ENCODE results near the gene INTS13.
"Not testable (repeated sequence)": the region's sequence is repeated elsewhere in the genome, so short reads cannot be mapped to it uniquely, and the experiment has no call there.

The INTS13 gene

DNA sequence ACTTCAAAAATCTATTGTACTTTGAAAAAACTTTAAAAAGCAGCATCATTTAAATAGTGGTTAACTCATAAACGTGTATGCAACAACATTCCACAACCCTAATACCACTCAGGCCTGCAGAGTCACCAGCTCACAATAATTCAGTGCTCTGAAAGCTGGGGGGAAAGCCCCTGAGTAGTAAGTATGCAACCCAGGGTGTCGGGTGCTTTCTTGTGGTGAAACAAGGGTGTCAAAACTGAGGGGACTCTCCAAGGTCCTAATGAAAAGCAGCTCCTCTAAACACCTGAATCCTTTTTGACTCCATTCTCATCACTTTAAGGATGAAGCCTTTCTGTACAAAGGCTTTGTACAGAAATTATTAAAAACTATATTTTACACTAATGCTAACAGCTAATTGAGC lies 34.2 kb upstream of the INTS13 start:
- TF ChIP-seq CTCF (IDR thresholded peaks at IDR 0.05; ENCODE audit: low read depth, low read length), result no peak
- no peak for TF ChIP-seq MYC (IDR thresholded peaks at IDR 0.05; ENCODE audit: low read depth, low read length)
- no peak for TF ChIP-seq MAX (IDR thresholded peaks at IDR 0.05; ENCODE audit: low read depth, low read length)
- no peak for TF ChIP-seq POLR2A (IDR thresholded peaks at IDR 0.05; ENCODE audit: extremely low read depth, insufficient read length)
- DNase-seq (ENCODE audit: low read depth), result no peak
- no peak overlapping the region for H3K4me3 ChIP-seq (ENCODE audit: low read depth, low read length)

DNA sequence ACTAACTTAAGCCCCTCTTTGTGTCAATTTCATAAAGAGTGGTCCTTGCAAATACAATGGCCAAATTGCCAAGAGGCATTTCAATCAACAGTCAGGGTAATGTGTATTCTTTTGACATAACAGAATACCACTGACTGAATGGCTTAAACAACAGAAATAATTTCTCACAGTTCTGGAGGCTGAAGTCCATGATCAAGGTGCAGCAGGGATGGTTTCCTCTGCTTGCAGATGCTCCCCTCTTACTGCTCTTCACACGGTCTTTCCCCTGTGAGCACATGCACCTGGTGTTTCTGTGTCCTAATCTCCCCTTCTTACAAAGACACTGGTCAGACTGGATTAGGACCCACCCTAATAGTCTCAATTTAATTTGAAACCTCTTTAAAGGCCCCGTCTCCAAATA lies 32.4 kb upstream of the INTS13 start:
- no peak overlapping the region for H3K4me3 ChIP-seq (ENCODE audit: low read depth, low read length)
- TF ChIP-seq MYC (IDR thresholded peaks at IDR 0.05; ENCODE audit: low read depth, low read length), result no peak
- no peak for TF ChIP-seq POLR2A (IDR thresholded peaks at IDR 0.05; ENCODE audit: extremely low read depth, insufficient read length)
- no peak for TF ChIP-seq MAX (IDR thresholded peaks at IDR 0.05; ENCODE audit: low read depth, low read length)
- TF ChIP-seq CTCF (IDR thresholded peaks at IDR 0.05; ENCODE audit: low read depth, low read length), result no peak
- no peak for DNase-seq (ENCODE audit: low read depth)

GRCh38 chr12:26966842-26967241 lies 29.1 kb upstream of the INTS13 start:
- peak; percentile 56 for DNase-seq (ENCODE audit: low read depth)
- no peak for TF ChIP-seq POLR2A (IDR thresholded peaks at IDR 0.05; ENCODE audit: extremely low read depth, insufficient read length)
- TF ChIP-seq MAX (IDR thresholded peaks at IDR 0.05; ENCODE audit: low read depth, low read length), result no peak
- no peak for TF ChIP-seq MYC (IDR thresholded peaks at IDR 0.05; ENCODE audit: low read depth, low read length)
- H3K4me3 ChIP-seq (ENCODE audit: low read depth, low read length), result no peak overlapping the region

- H3K4me3 ChIP-seq (ENCODE audit: low read depth, low read length), result no peak overlapping the region
- TF ChIP-seq MAX (IDR thresholded peaks at IDR 0.05; ENCODE audit: low read depth, low read length) (no peak), MYC (IDR thresholded peaks at IDR 0.05; ENCODE audit: low read depth, low read length) (no peak)
- peak; percentile 50 for DNase-seq (ENCODE audit: low read depth)
These were observed 25.6 kb upstream of the INTS13 start for GRCh38 chr12:26963413-26963812.

DNA sequence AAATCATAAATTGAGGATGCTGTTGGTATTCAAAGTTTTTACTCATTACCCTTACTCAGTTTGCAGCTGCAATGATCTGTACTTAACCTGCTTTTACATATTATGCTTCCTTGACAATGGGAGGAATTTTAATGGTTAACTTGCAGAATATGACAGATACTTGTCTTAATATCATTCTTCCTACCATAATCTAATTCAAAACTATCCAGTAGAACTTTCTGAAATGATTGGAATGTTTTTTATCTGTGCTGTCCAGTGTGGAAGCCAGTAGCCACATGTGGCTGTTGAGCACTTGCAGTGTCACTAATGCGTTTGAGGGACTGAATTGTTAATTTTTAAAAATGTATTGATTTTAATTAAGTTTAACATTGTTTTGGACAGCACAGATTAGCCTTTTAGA lies 24.0 kb upstream of the INTS13 start:
- TF ChIP-seq POLR2A (IDR thresholded peaks at IDR 0.05; ENCODE audit: extremely low read depth, insufficient read length), result no peak
- no peak for TF ChIP-seq CTCF (IDR thresholded peaks at IDR 0.05; ENCODE audit: low read depth, low read length)
- TF ChIP-seq MYC (IDR thresholded peaks at IDR 0.05; ENCODE audit: low read depth, low read length), result no peak
- TF ChIP-seq MAX (IDR thresholded peaks at IDR 0.05; ENCODE audit: low read depth, low read length), result no peak
- H3K4me3 ChIP-seq (ENCODE audit: low read depth, low read length), result no peak overlapping the region
- DNase-seq (ENCODE audit: low read depth), result no peak

GRCh38 chr12:26961391-26961790 lies 23.6 kb upstream of the INTS13 start:
- not testable (repeated sequence) for DNase-seq (ENCODE audit: low read depth)

DNA sequence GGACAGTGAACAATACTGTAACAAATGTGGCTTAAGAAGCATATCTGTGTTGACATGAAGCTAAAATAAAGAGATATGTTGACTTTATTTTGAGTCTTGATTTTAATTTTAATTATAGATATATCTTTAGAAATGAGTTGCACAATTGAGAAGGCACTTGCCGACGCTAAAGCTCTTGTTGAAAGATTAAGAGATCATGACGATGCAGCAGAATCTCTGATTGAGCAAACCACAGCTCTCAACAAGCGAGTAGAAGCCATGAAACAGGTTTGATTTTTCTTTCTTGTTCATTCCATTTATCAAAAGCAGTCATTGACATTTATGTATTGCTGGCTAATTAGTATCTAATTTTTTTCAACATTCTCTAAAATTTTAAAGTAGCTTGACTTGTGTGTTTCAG lies 16.2 kb upstream of the INTS13 start:
- no peak for DNase-seq (ENCODE audit: low read depth)
- TF ChIP-seq MYC (IDR thresholded peaks at IDR 0.05; ENCODE audit: low read depth, low read length), result no peak
- no peak for TF ChIP-seq MAX (IDR thresholded peaks at IDR 0.05; ENCODE audit: low read depth, low read length)
- no peak overlapping the region for H3K4me3 ChIP-seq (ENCODE audit: low read depth, low read length)

More at GRCh38 chr12:26961391-26961790, 23.6 kb upstream of the INTS13 start:
- not testable (repeated sequence) for H3K4me3 ChIP-seq (ENCODE audit: low read depth, low read length)

- H3K4me3 ChIP-seq (ENCODE audit: low read depth, low read length), result no peak overlapping the region
- no peak for TF ChIP-seq MYC (IDR thresholded peaks at IDR 0.05; ENCODE audit: low read depth, low read length)
- TF ChIP-seq POLR2A (IDR thresholded peaks at IDR 0.05; ENCODE audit: extremely low read depth, insufficient read length), result no peak
- TF ChIP-seq MAX (IDR thresholded peaks at IDR 0.05; ENCODE audit: low read depth, low read length), result no peak
- no peak for TF ChIP-seq CTCF (IDR thresholded peaks at IDR 0.05; ENCODE audit: low read depth, low read length)
- peak; percentile 70 for DNase-seq (ENCODE audit: low read depth)
These were observed 15.7 kb upstream of the INTS13 start for GRCh38 chr12:26953447-26953846.
